H1 (cell line): ENCODE results near the gene ULBP1. TPM values are rescaled to one million over a fixed set of nuclear protein-coding genes. Genes with fewer than 3 reads are reported as not detected.

Experiments used
- BACH1 ChIP-seq: IDR thresholded peaks from 2 replicates; pipeline ENCODE4 v1.6.1; 2012; ENCODE audit warnings: low read length, improper control_type of control experiment
- CTBP2 ChIP-seq: IDR thresholded peaks from 2 replicates; pipeline ENCODE4 v1.7.0; 2011; ENCODE audit warnings: borderline replicate concordance, mild to moderate bottlenecking, moderate library complexity, mixed read lengths, low read length; ENCODE audit not compliant: insufficient read depth, insufficient read length
- SUZ12 ChIP-seq: fragments of 200-600 bp; sonication (generic); IDR thresholded peaks from 2 replicates; pipeline ENCODE4 v1.6.1; 2012; ENCODE audit warnings: mild to moderate bottlenecking, inconsistent platforms, low read length, moderate library complexity, mixed read lengths
- polyA plus RNA-seq, 7 experiments: library from polyadenylated mRNA; depleted of rRNA in 3 of 7; stranded (reverse) in 5 of 7; unstranded in 2 of 7; fragments of >200 nt in 5 of 7; fragments of 200-250 nt in 2 of 7; gene quantifications; 1 replicate in 5 of 7; 2 replicates in 1 of 7; 4 replicates in 1 of 7; pipeline versions ENCODE4 v1.2.1 to v1.2.3, GENCODE V29; 2011 to 2013; ENCODE audit warnings: missing spikeins in 2 of 7, mixed read lengths in 2 of 7
- total RNA-seq: library from RNA; stranded (reverse); fragmentation: NEBNext Ultra II Directional; extraction: Animal tissue kit (Norgen Biotek cat#: 25700); gene quantifications from 2 replicates; pipeline ENCODE4 v1.2.1, GENCODE V29; 2021

ULBP1 gene
- total and polyA plus RNA-seq, 2 of the 8 experiments (the other 6 are each of a cell fraction or from before 2014, with no cell fraction given) = 0.32 to 0.60 TPM

GRCh38 chr6:149988550-149989346, 25.0 kb downstream of the ULBP1 start (continued):
- peak; percentile 100 for TF ChIP-seq CTBP2
- TF ChIP-seq SUZ12 = peak; percentile 85; the same call in 1 of the 2 replicates
- TF ChIP-seq BACH1 = 0 out of 2 replicates have a peak, but pooled peaks have one; percentile 15
- TF ChIP-seq, all 59 proteins: peak for 10
